Astrocyte of the cerebellum (primary cell): ENCODE measurements around the gene STMN3.
A peak's percentile ranks its signal among the peaks of the same experiment; 100 is the strongest.

Source experiments
- DNase-seq: peaks from one replicate; pipeline ENCODE4 v3.0.0-alpha.2; 2011; ENCODE audit warnings: low read depth
- H3K4me3 ChIP-seq: 2 replicates; pipeline ENCODE4 v1.5.1; 2011; ENCODE audit warnings: mild to moderate bottlenecking, low read depth, low read length, moderate library complexity
- in situ Hi-C: cut with HindIII; loops from 2 replicates; pipeline ENCODE4 v1.10.0; 2017; ENCODE audit warnings: low sequenced_read_pairs
- TF ChIP-seq, protein P1 (sequence below): IDR thresholded peaks from 2 replicates; pipeline ENCODE4 v1.5.1; 2012; ENCODE audit warnings: low read length, low read depth, moderate library complexity, mild to moderate bottlenecking; ENCODE audit errors: missing control alignments

The STMN3 gene

DNA sequence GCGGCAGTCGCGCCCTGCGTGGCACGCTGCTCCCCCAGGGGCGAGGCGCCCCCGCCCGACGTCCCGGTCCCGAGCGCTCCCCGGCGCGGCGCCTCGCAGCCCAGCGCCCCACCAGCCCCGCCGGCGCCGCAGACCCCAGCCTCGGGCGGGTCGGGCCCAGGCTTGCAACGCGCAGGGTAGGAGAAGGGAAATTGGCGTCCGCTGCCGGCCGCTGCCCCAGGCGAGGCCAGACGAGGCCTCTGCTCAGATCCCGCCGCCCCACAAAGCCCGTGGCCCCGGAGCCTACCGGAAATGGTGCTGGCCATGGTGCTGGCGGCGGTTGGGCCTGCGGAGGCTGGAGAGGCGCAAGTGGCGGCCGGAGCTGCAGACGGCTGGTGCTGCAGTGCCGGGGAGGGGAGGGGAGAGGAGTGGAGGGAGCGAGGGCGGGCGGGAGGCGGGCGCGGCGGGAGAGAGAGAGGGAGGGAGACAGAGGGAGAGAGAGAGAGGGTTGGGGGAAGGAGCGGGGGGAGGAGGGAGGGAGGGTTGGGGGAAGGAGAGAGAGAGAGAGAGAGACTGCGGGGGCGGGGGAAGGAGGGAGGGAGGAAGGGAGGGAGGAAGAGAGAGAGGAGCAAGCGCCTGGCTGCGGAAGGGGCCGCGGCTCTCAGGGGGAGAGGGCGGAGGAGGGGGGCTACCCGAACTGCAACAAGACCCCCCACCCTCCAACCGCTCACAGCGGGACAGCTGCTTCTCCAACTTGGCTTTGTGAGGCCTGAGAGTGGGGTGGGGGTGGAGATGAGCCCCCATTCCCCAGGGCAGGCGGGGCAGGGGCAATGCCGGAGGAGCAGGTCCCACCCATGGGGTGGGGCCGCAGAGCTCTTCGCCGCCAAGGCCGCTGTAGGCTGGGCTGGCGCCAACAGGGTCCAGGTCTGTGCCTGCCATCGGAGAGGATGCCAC, at the start of gene STMN3:
Gene STMN3, minus strand, starts transcription at position 384 of the 933 bp plus-strand sequence. Its CDS starts 79 bp downstream, at position 305.
- in situ Hi-C loops, result no loop called here
- TF ChIP-seq, protein P1, sequence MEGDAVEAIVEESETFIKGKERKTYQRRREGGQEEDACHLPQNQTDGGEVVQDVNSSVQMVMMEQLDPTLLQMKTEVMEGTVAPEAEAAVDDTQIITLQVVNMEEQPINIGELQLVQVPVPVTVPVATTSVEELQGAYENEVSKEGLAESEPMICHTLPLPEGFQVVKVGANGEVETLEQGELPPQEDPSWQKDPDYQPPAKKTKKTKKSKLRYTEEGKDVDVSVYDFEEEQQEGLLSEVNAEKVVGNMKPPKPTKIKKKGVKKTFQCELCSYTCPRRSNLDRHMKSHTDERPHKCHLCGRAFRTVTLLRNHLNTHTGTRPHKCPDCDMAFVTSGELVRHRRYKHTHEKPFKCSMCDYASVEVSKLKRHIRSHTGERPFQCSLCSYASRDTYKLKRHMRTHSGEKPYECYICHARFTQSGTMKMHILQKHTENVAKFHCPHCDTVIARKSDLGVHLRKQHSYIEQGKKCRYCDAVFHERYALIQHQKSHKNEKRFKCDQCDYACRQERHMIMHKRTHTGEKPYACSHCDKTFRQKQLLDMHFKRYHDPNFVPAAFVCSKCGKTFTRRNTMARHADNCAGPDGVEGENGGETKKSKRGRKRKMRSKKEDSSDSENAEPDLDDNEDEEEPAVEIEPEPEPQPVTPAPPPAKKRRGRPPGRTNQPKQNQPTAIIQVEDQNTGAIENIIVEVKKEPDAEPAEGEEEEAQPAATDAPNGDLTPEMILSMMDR, result no peak
- DNase-seq, result peak; percentile 62
- H3K4me3 ChIP-seq, result peak within 1 kb of the TSS; percentile 49

DNA sequence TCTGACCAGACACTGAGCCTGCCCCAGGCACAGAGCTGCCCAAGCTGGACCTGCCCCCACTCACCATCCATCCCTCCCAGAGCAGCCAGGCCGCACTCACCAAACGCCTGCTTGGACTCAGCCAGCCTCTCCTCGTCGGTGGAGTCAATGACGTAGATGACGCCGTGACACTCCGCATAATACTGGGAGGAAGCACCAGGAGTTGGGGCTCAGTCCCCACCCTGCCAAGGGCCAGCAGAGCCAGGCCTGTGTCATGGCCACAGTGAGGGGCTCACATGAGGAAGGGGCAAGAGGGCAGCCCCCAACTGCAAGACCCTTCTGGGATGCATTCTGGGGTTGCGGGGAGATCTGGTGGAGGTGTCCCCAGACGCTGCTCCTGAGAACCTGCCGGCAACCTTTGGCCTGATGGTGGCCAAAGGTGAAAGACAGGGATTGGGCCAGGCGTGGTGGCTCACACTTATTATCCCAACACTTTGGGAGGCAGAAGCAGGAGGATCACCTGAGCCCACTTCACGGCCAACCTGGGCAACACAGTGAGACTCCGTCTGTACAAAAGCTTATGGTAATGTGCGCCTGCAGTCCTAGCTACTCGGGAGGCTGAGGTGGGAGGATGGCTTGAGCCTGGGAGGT, 48.9 kb upstream of the STMN3 start:
- in situ Hi-C loops, result no loop called here
- TF ChIP-seq, protein P1, result no peak
- H3K4me3 ChIP-seq, result no peak overlapping the region
- no peak for DNase-seq

DNA sequence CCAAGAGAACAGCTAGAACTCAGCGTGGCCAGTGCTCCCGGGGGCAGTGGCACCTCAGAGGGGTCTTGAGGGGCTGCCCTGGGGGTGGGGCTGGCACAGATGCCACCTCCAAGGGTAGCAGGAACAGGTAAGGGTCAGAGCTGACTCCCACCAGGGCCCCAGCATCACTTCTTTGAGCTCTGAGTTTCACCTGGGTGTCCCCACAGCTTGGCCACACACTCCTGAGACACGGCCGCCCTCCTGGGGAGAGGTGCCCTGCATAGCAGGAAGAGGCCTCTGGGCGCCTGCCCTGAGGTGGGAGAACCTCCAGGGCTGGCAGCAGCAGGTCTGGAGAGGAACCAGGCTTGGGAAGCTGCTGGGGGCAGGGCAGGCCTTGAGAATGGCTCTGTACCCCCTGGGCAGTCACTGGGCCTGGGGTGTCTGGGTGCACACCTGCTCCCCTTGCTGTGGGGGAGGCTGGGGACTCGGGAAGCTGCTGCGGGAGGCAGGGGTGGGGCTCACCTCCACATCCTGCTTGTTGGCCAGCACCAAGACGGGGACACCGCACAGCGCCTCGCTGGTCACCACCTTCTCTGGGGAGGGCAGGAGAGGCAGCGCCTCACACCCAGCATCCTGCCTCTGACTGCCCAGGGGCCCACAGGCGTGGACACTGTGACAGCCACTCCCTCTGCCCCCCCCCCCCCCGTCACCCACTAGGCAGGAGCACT, 48.3 kb upstream of the STMN3 start:
- DNase-seq, result no peak
- H3K4me3 ChIP-seq, result no peak overlapping the region

DNA sequence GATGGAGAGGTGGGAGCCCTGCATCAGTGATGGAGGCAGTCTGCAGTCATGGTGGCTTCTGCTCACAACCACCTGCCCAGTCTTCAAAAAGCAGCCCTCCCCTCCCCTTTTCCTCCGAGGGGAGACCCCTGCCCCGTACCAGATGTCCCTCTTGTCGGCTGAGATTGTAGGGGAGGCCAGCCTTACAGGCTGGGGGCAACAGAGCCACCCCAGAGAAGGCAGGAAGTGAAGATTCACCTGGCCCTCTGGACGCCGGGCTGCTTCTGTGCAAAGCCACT, 47.8 kb upstream of the STMN3 start:
- no peak overlapping the region for H3K4me3 ChIP-seq
- in situ Hi-C loops, result no loop called here
- TF ChIP-seq, protein P1, result no peak
- no peak for DNase-seq

More for the DNA sequence above, 48.3 kb upstream of the STMN3 start:
- in situ Hi-C loops, result no loop called here
- TF ChIP-seq, protein P1, result no peak

DNA sequence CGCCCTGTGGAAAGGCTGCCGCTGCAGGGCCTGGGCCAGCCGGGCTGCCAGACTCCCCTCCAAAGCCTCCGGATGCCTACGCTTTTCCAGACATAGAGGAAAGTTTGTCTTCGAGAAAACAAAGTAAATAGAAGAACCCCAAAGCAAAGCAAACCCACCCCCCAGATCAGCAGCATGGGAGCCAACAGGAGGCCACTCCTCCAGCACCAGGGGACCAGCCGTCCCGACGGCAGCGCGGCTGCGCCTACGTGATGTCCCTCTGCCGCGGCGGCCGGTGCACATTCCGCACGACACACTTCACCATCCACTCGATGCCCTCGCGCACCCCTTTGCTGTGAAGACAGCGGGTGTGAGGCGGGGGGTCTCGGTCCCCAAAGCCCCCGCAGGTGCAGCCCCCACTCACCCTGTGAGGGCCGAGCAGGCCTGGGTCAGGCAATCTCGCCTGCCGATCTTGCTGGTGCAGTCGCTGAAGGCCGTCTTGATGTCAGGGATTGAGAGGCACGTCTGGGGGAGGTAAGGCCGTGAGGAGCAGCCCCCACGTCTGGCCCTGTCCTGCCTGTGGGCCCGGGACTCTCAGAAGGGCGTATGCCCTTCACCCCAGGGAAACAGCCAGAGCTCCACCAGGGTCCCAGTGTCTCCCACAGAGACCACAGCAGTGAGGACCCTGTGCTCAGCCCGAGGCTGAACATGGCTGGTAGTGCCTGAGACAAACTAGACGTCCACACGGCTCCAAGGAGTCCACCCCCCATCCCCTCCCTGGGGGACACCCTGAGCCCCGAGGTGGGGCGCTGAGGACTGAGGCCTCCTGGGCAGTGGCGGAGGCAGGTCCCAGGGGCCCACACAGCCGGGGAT, 47.2 kb upstream of the STMN3 start:
- TF ChIP-seq, protein P1, result no peak
- no peak overlapping the region for H3K4me3 ChIP-seq
- in situ Hi-C loops, result no loop called here
- no peak for DNase-seq
